Esophagus (tissue), 2 donors: Measurements from ENCODE around the gene CXCL9. TPM values are rescaled to one million over a fixed set of nuclear protein-coding genes. Genes with fewer than 3 reads are reported as not detected.

Experiments used
- H3K27ac ChIP-seq, 2 donors: one replicate each; pipeline ENCODE4 v1.5.1; 2013; ENCODE audit warnings: low read depth in 2 of 2, mild to moderate bottlenecking in 2 of 2, inconsistent platforms in 1 of 2, low read length in 1 of 2, moderate library complexity in 1 of 2
- H3K27me3 ChIP-seq, 2 donors: one replicate each; pipeline ENCODE4 v1.6.1; 2013; ENCODE audit warnings: low read length in 2 of 2, control low read depth in 1 of 2, mild to moderate bottlenecking in 1 of 2; ENCODE audit not compliant: insufficient read depth in 2 of 2, control insufficient read depth in 1 of 2
- H3K36me3 ChIP-seq, 2 donors: one replicate each; pipeline ENCODE4 v1.6.1; 2013; ENCODE audit warnings: low read length in 1 of 2; ENCODE audit not compliant: control insufficient read depth in 2 of 2, insufficient read depth in 2 of 2
- H3K4me1 ChIP-seq, 2 donors: one replicate each; pipeline ENCODE4 v1.6.1; 2013; ENCODE audit warnings: low read length in 1 of 2; ENCODE audit not compliant: control insufficient read depth in 2 of 2, insufficient read depth in 2 of 2
- H3K4me3 ChIP-seq, 2 donors: one replicate each; pipeline ENCODE4 v1.5.1; 2013; ENCODE audit warnings: low read length in 2 of 2, mild to moderate bottlenecking in 2 of 2, low read depth in 1 of 2, moderate library complexity in 1 of 2
- H3K9me3 ChIP-seq, 2 donors: one replicate each; pipeline ENCODE4 v1.6.1; 2013; ENCODE audit warnings: mild to moderate bottlenecking in 2 of 2, low read depth in 1 of 2, low read length in 1 of 2, moderate library complexity in 1 of 2; ENCODE audit not compliant: control insufficient read depth in 2 of 2, insufficient read depth in 1 of 2
- WGBS, 2 donors: extraction: QIAGEN DNeasy Blood & Tissue Kit; methylation state at CpG; one replicate each; pipeline ENCODE4 v1.1.7; 2013; 5-methylcytosine and 5-hydroxymethylcytosine counted together
- polyA plus RNA-seq, 2 donors: library from polyadenylated mRNA; stranded (reverse); fragments of 200-250 nt; gene quantifications; one replicate each; pipeline ENCODE4 v1.2.3, GENCODE V29; 2013
- donor health status: healthy with polysubstance abuse.
- donor health status: Bipolar disorder and iron deficiency.

The CXCL9 gene
- polyA plus RNA-seq, 2 donors, result 0.22 to 0.29 TPM

DNA sequence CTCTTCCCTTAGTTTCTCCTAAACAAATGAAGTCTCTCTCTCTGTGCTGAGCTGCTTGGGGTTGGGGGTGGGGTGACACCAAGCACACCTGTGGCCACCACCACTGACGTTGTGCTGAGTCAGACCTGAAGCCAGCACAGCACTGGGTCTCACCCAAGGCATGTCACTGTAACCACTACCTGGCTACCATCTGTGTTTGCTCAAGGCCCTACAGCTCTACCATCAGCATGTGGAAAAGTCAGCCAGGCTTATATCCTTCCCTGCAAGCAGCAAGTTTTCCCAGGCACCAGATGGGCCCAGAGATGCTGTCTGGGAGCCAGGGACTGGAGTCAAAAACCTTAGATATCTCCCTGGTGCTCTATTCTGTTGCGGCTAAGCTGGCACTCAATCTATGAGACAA, 9.1 kb upstream of the CXCL9 start:
- Histone ChIP-seq H3K36me3 (no peaks in the 10 kb centered on the region), H3K4me3 (no peak overlapping the region), H3K27me3 (no peaks in the 10 kb centered on the region), H3K9me3 (no peaks in the 10 kb centered on the region), H3K4me1 (no peaks in the 10 kb centered on the region), H3K27ac (no peak overlapping the region)
- 60 to 75% methylated on average over 2 of the region's 2 CpGs for WGBS, 2 donors

DNA sequence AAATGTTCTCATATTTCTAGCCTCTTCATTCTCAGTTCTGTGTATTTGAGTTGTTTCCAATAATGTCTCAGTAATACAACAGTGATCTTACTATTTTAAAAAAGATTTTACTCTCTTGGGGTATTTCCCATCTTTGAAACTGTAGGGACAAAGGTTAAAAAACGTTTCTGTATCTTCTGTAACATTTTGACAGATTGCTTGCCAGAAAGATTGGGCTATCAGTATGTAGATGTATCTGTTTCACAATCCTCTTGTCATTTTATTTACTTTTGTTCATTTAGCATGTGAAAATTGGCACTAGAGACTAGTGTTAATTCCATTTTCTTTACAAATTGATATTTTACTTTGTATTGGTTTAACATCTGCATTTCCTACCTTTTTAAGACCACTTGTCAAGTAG, 6.2 kb upstream of the CXCL9 start:
- Histone ChIP-seq H3K9me3 (no peaks in the 10 kb centered on the region), H3K4me1 (no peaks in the 10 kb centered on the region), H3K27ac (no peak overlapping the region), H3K4me3 (no peak overlapping the region), H3K27me3 (no peaks in the 10 kb centered on the region), H3K36me3 (no peaks in the 10 kb centered on the region)
- WGBS, 2 donors, result 9 to 11% methylated on average over 1 of the region's 1 CpG

- Histone ChIP-seq H3K4me1 (no peaks in the 10 kb centered on the region), H3K27ac (no peak overlapping the region), H3K4me3 (no peak overlapping the region), H3K36me3 (no peaks in the 10 kb centered on the region), H3K9me3 (no peaks in the 10 kb centered on the region), H3K27me3 (no peaks in the 10 kb centered on the region)
- WGBS, 2 donors, result 31 to 41% methylated on average over 1 of the region's 1 CpG
Measured at GRCh38 chr4:76012388-76012801, 5.1 kb upstream of the CXCL9 start.

DNA sequence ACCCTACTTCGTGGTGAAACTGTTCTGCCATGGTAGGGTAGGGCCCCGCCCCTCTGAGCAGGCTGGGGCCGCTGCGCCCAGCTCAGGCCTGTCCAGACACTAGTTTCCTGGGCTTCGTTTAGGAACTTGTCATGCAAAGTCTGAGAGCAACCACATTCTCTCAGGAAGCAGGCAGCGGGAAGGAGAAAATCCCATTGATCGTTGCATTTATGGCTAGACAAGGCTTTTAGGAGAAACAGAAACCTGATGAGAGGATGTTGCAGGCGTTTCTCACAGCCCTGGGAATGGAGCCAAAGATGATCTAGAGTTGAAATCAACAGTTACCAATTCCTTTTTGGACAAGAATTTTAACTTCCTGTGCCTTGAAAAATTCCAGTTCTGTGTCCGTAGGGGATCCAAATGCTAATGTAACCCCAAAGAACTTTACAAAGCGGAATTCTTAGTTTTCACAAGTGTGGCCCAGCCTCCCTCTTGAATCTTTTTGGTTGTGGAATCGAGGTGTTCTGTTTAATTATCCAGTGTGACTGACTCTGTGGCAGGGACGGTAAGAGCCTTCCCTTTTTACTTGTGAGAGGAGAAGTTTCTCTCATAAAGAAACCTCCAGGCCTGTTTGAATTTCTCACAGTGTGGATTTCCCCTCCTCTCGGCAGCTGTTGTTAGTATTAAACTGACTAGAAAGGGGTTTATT, 4.5 kb upstream of the CXCL9 start:
- Histone ChIP-seq H3K4me1 (no peaks in the 10 kb centered on the region), H3K9me3 (no peaks in the 10 kb centered on the region), H3K4me3 (peak overlapping the region in 1 of 2 donors; percentile 14), H3K27ac (peak overlapping the region in 1 of 2 donors; percentile 15), H3K27me3 (no peaks in the 10 kb centered on the region), H3K36me3 (no peaks in the 10 kb centered on the region)
- WGBS, 2 donors, result 23 to 41% methylated on average over 13 of the region's 13 CpGs

DNA sequence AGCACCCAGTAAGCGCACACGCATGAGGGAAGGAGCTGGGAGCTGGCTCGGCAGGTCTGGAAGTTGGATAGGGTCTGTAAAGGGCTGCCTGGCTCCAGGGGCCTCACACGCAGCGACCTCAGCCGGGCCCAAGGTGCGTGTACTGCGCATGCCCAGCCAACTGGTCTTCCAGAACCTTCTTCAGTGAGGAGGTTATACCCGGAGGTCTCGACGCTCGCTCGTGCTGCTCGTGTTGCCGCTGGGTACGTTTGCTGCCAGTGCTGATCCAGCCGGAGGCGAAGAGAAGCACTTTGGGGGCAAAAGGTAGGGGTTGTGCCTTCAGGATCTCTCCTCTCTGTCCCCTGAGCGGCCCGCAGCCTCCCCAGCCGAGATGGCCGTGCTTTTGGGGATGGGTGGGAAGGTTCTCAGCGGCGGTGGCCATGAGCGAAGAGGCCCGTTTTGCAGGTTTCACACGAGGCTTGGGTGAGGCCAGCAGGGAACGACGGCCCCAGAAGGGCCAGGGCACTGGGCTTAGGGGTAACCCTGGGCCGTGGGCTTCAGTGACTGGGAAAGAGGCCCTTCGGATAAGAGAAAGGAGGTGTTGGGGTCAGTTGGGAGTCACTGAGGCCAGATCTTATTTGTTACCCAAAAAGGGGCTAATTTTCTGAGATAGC, 3.8 kb upstream of the CXCL9 start:
- Histone ChIP-seq H3K9me3 (no peaks in the 10 kb centered on the region), H3K4me3 (no peak overlapping the region), H3K36me3 (no peaks in the 10 kb centered on the region), H3K27me3 (no peaks in the 10 kb centered on the region), H3K4me1 (no peaks in the 10 kb centered on the region), H3K27ac (no peak overlapping the region)
- 95 to 97% methylated on average over 31 of the region's 31 CpGs for WGBS, 2 donors

DNA sequence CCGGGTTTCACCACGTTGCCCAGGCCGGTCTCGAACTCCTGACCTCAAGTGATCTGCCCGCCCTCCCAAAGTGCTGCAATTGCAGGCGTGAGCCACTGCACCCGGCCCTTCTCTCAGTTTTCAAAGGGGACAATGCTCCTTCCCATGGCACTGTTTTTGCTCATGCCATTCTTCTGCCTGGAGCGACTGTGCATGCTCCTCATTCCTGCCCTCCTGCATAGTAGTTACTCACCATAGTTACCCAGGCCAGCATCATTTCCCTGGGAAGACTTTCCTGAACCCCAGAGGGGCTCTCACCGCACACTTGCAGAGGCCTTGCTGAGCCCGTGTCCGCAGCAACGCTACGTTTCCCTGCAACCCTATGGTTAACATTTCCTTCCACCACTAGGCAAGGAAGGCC, 3.3 kb upstream of the CXCL9 start:
- H3K27me3 ChIP-seq, result no peaks in the 10 kb centered on the region
- no peaks in the 10 kb centered on the region for H3K4me1 ChIP-seq
- no peaks in the 10 kb centered on the region for H3K36me3 ChIP-seq
- no peak overlapping the region for H3K27ac ChIP-seq
- H3K4me3 ChIP-seq, result no peak overlapping the region
- WGBS, 2 donors, result 95 to 97% methylated on average over 13 of the region's 13 CpGs
- no peaks in the 10 kb centered on the region for H3K9me3 ChIP-seq

DNA sequence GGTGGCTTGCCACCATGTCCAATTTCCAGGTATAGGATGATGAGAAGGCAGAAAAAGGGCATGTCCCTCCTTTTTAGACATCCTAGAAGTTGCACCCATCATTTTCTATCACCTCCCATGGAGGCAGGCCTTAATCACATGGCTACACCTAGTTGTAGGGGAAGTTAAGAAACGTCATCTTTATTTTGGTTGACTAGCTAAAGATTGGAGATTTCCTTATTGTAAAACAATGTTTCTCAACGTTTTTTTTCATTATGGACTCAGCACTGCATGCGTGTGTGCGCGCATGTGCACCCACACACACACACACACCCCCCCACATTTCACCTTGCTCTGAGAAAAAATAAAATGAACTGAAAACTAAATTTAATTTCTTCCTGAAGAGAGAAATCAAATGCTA, 2.0 kb upstream of the CXCL9 start:
- 83 to 88% methylated on average over 5 of the region's 5 CpGs for WGBS, 2 donors
- H3K36me3 ChIP-seq, result no peaks in the 10 kb centered on the region
- no peaks in the 10 kb centered on the region for H3K9me3 ChIP-seq
- H3K27me3 ChIP-seq, result no peaks in the 10 kb centered on the region
- no peak overlapping the region for H3K27ac ChIP-seq
- H3K4me3 ChIP-seq, result no peak overlapping the region
- H3K4me1 ChIP-seq, result no peaks in the 10 kb centered on the region

GRCh38 chr4:76003620-76004019, 3.7 kb downstream of the CXCL9 start:
- Histone ChIP-seq H3K36me3 (no peaks in the 10 kb centered on the region), H3K9me3 (no peaks in the 10 kb centered on the region), H3K4me3 (no peak overlapping the region), H3K27me3 (no peaks in the 10 kb centered on the region), H3K27ac (no peak overlapping the region), H3K4me1 (no peaks in the 10 kb centered on the region)
- 81 to 89% methylated on average over 3 of the region's 3 CpGs for WGBS, 2 donors

DNA sequence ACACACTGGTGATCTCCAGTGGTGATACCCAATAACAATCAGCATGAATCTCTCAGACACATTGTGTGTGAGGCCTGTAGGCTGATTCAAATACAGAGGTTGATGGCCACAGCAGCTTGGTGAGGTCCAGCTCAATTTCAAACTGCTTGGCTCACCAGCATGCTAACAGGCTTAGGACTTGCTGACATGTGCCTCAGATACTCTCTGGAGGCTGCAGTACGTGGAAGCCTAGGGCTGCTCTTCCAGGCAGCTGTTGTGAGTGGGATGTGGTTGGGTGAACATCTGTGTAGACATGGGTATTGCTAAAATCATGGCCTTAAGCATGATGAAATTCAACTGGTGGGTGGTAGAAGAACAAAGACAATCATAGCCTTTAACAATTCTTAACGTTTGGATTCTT, 4.3 kb downstream of the CXCL9 start:
- H3K9me3 ChIP-seq, result no peaks in the 10 kb centered on the region

DNA sequence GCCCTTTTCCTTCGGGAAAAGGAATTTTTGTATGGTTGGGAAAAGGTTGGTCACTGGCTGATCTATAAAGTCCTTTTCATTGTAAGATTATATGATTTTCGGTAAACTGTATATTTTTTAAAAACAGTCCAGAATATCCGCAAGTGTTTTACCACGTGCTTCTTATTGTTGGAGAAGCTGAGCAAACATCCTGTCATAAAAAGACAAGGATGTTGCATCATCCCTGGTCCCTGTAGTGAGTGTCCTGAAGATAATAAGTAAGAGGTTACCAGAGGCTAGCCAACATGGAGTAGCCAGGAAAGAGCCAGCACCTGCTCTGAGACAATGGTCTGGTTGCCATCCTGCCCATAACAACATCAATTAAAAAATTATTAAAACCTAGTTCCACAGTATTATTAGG, 5.1 kb downstream of the CXCL9 start:
- no peaks in the 10 kb centered on the region for H3K36me3 ChIP-seq
- no peaks in the 10 kb centered on the region for H3K9me3 ChIP-seq
- H3K4me3 ChIP-seq, result no peak overlapping the region
- H3K4me1 ChIP-seq, result no peaks in the 10 kb centered on the region
- no peak overlapping the region for H3K27ac ChIP-seq
- no peaks in the 10 kb centered on the region for H3K27me3 ChIP-seq
- 78 to 85% methylated on average over 4 of the region's 4 CpGs for WGBS, 2 donors

More for the DNA sequence above, 4.3 kb downstream of the CXCL9 start:
- no peaks in the 10 kb centered on the region for H3K4me1 ChIP-seq
- no peaks in the 10 kb centered on the region for H3K36me3 ChIP-seq
- WGBS, 2 donors, result 53 to 74% methylated on average over 2 of the region's 2 CpGs
- H3K27ac ChIP-seq, result no peak overlapping the region
- H3K27me3 ChIP-seq, result no peaks in the 10 kb centered on the region
- H3K4me3 ChIP-seq, result no peak overlapping the region
